A673 (cell line): ENCODE results near the gene CLDN7.

Experiments
- EZH2 ChIP-seq: fragments of 200-600 bp; sonication (generic); IDR thresholded peaks from 2 replicates; pipeline ENCODE4 v1.6.1; 2017; ENCODE audit warnings: borderline replicate concordance, low read depth, mild to moderate bottlenecking, mixed read lengths, antibody characterized with exemption, low read length; ENCODE audit not compliant: poor library complexity, severe bottlenecking
- TF ChIP-seq, protein P1 (sequence below): fragments of 300-800, 200-600 bp; sonication (generic); conservative IDR thresholded peaks from 2 replicates; pipeline ENCODE4 v1.5.1; 2017; ENCODE audit warnings: low read depth, mild to moderate bottlenecking, antibody characterized with exemption, low read length, moderate library complexity, mixed read lengths

GRCh38 chr17:7280519-7281073 lies 18.3 kb upstream of the CLDN7 start:
- TF ChIP-seq, protein P1, sequence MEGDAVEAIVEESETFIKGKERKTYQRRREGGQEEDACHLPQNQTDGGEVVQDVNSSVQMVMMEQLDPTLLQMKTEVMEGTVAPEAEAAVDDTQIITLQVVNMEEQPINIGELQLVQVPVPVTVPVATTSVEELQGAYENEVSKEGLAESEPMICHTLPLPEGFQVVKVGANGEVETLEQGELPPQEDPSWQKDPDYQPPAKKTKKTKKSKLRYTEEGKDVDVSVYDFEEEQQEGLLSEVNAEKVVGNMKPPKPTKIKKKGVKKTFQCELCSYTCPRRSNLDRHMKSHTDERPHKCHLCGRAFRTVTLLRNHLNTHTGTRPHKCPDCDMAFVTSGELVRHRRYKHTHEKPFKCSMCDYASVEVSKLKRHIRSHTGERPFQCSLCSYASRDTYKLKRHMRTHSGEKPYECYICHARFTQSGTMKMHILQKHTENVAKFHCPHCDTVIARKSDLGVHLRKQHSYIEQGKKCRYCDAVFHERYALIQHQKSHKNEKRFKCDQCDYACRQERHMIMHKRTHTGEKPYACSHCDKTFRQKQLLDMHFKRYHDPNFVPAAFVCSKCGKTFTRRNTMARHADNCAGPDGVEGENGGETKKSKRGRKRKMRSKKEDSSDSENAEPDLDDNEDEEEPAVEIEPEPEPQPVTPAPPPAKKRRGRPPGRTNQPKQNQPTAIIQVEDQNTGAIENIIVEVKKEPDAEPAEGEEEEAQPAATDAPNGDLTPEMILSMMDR = peak; percentile 94
- no peak for TF ChIP-seq EZH2
